SK-N-SH (cell line): ENCODE results near the gene GALT. TPM values are rescaled to one million over a fixed set of nuclear protein-coding genes. Genes with fewer than 3 reads are reported as not detected.

Experiments
- CTCF ChIA-PET: fragments of 300-600, 350-600 bp; formaldehyde crosslinking; extraction: SDS; loops from one replicate; lab custom pipeline; 2021; lab: Yijun Ruan, JAX
- POLR2A ChIA-PET: fragments of 350-600 bp; sonication (Branson Sonifier 250); formaldehyde crosslinking; extraction: SDS; loops from one replicate; lab custom pipeline; 2020; ENCODE audit warnings: antibody characterized with exemption, inconsistent platforms; lab: Yijun Ruan, JAX
- DNase-seq: peaks from one replicate; pipeline ENCODE4 v3.0.0; 2012
- H2AFZ ChIP-seq: fragments of 200-600 bp; sonication (generic); 2 replicates; pipeline ENCODE4 v1.8.1; 2016; ENCODE audit warnings: antibody characterized with exemption, mild to moderate bottlenecking, low read depth
- H3F3A ChIP-seq: fragments of 200-600 bp; sonication (generic); replicated peaks from 2 replicates; pipeline ENCODE3; 2016; ENCODE audit warnings: antibody characterized with exemption, mild to moderate bottlenecking; ENCODE audit not compliant: insufficient read depth
- H3K27ac ChIP-seq, 2 experiments: fragments of 200-500 bp in 1 of 2; fragments of 200-600 bp in 1 of 2; sonication (Bioruptor generic) in 1 of 2; sonication (generic), shearing (Covaris generic) in 1 of 2; 2 replicates each; pipeline versions ENCODE4 v1.5.1 to v1.6.1; 2014 to 2016; ENCODE audit warnings: low read depth in 2 of 2, inconsistent platforms in 1 of 2, low read length in 1 of 2, mild to moderate bottlenecking in 1 of 2, mixed read lengths in 1 of 2
- H3K27me3 ChIP-seq: fragments of 200-600 bp; sonication (generic), shearing (Covaris generic); 2 replicates; pipeline ENCODE4 v1.6.1; 2016; ENCODE audit warnings: mixed run types; ENCODE audit not compliant: insufficient read depth
- H3K36me3 ChIP-seq, 2 experiments: fragments of 200-500 bp in 1 of 2; fragments of 200-600 bp in 1 of 2; sonication (Bioruptor generic) in 1 of 2; sonication (generic) in 1 of 2; replicated peaks in 1 of 2; 2 replicates each; pipeline versions ENCODE3 to v1.5.1; 2014 to 2016; ENCODE audit warnings: low read length in 1 of 2, mild to moderate bottlenecking in 1 of 2; ENCODE audit not compliant: insufficient read depth in 2 of 2, control insufficient read depth in 1 of 2
- H3K4me1 ChIP-seq, 2 experiments: fragments of 200-500 bp in 1 of 2; fragments of 200-600 bp in 1 of 2; sonication (Bioruptor generic) in 1 of 2; sonication (generic), shearing (Covaris generic) in 1 of 2; 2 replicates each; pipeline versions ENCODE4 v1.5.1 to v1.6.1; 2014 to 2016; ENCODE audit warnings: low read depth in 1 of 2, low read length in 1 of 2, mixed run types in 1 of 2; ENCODE audit not compliant: insufficient read depth in 2 of 2, control insufficient read depth in 1 of 2
- H3K4me2 ChIP-seq: fragments of 200-600 bp; sonication (generic), shearing (Covaris generic); 2 replicates; pipeline ENCODE4 v1.6.1; 2017; ENCODE audit warnings: mixed run types
- H3K4me3 ChIP-seq, 2 experiments: fragments of 200-500 bp in 1 of 2; fragments of 200-600 bp in 1 of 2; sonication (Bioruptor generic) in 1 of 2; sonication (generic), shearing (Covaris generic) in 1 of 2; 2 replicates each; pipeline versions ENCODE4 v1.5.1 to v1.8.1; 2014 to 2016; ENCODE audit warnings: low read depth in 2 of 2, inconsistent platforms in 1 of 2, low read length in 1 of 2, mild to moderate bottlenecking in 1 of 2, mixed read lengths in 1 of 2, moderate library complexity in 1 of 2
- H3K79me2 ChIP-seq: fragments of 200-600 bp; sonication (generic); 2 replicates; pipeline ENCODE4 v1.8.1; 2017; ENCODE audit warnings: mild to moderate bottlenecking; ENCODE audit not compliant: insufficient read depth
- H3K9ac ChIP-seq: fragments of 200-600 bp; sonication (generic); 2 replicates; pipeline ENCODE4 v1.6.1; 2017; ENCODE audit warnings: mixed run types
- H3K9me2 ChIP-seq: fragments of 200-600 bp; sonication (generic); 2 replicates; pipeline ENCODE4 v1.6.1; 2017; ENCODE audit warnings: mixed run types
- H3K9me3 ChIP-seq: fragments of 200-600 bp; sonication (generic); 2 replicates; pipeline ENCODE4 v1.6.1; 2017; ENCODE audit warnings: mixed run types, mild to moderate bottlenecking, moderate library complexity
- H4K20me1 ChIP-seq: fragments of 200-600 bp; sonication (generic); 2 replicates; pipeline ENCODE4 v1.6.1; 2017; ENCODE audit warnings: mild to moderate bottlenecking, mixed run types; ENCODE audit not compliant: insufficient read depth
- ELF1 ChIP-seq: IDR thresholded peaks from 2 replicates; pipeline ENCODE4 v1.4.0; 2012
- EP300 ChIP-seq, 2 experiments: IDR thresholded peaks; 2 replicates each; pipeline versions ENCODE4 v1.4.0 to v1.6.1; 2012; ENCODE audit warnings: borderline replicate concordance in 1 of 2, low read depth in 1 of 2, low read length in 1 of 2
- PBX3 ChIP-seq: IDR thresholded peaks from 2 replicates; pipeline ENCODE4; 2012
- REST ChIP-seq: IDR thresholded peaks from 2 replicates; pipeline ENCODE4 v1.6.1; 2012; ENCODE audit warnings: mild to moderate bottlenecking, low read depth, low read length, moderate library complexity
- RFX5 ChIP-seq: IDR thresholded peaks from 2 replicates; pipeline ENCODE4 v1.6.1; 2012; ENCODE audit warnings: mild to moderate bottlenecking, improper control_type of control experiment, low read length
- TCF12 ChIP-seq: IDR thresholded peaks from 2 replicates; pipeline ENCODE4 v1.4.0; 2012
- WGBS: methylation state at CpG from one replicate; pipeline ENCODE4 v1.1.6; 2017; ENCODE audit warnings: low lambda C conversion rate; 5-methylcytosine and 5-hydroxymethylcytosine counted together
- polyA plus RNA-seq, 3 experiments: library from polyadenylated mRNA; depleted of rRNA; stranded (reverse); fragments of >200 nt; gene quantifications; 2 replicates each; pipeline ENCODE4 v1.2.3, GENCODE V29; 2012
- small RNA-seq, 7 experiments: library from RNA; depleted of rRNA; stranded (forward); fragments of <200 nt; gene quantifications; one replicate each; pipeline ENCODE3, GENCODE V24; 2012

Gene GALT
- polyA plus RNA-seq, 1 of the 3 experiments (the other 2 are of a cell fraction): 45.9 TPM

- no peaks in the 10 kb centered on the region for H3K36me3 ChIP-seq
- H3K9me2 ChIP-seq: no peaks in the 10 kb centered on the region
- H3K4me1 ChIP-seq: no peaks in the 10 kb centered on the region; a peak in 1 of 4 replicates
- no peaks in the 10 kb centered on the region for H4K20me1 ChIP-seq
- TF ChIP-seq TCF12: no peak
- TF ChIP-seq RFX5: no peak
- TF ChIP-seq PBX3: no peak
- H3K4me3 ChIP-seq: no peak overlapping the region
- 77% methylated on average over 5 of the region's 5 CpGs for WGBS
- POLR2A ChIA-PET: interaction anchor here (0.6 kb wide), 1 partner anchor 38 kb away, joined by 3 read pairs; no protein-coding TSS in a partner anchor
- H3F3A ChIP-seq: no peaks in the 10 kb centered on the region
- no peaks in the 10 kb centered on the region for H3K27me3 ChIP-seq
- no peak overlapping the region for H3K4me2 ChIP-seq
- H3K9me3 ChIP-seq: no peaks in the 10 kb centered on the region
- CTCF ChIA-PET: interaction anchor here (1.0 to 3.1 kb wide), 3 partner anchors 10 to 27 kb away, joined by 3 to 26 read pairs (median 10); no protein-coding TSS in a partner anchor
- no peak overlapping the region for H3K27ac ChIP-seq
- DNase-seq: no peak
- no peaks in the 10 kb centered on the region for H3K79me2 ChIP-seq
- H3K9ac ChIP-seq: no peak overlapping the region
- no peak overlapping the region for H2AFZ ChIP-seq
Observed at GRCh38 chr9:34691936-34692315, 45.5 kb downstream of the GALT start.

GRCh38 chr9:34693560-34693959 is 47.1 kb downstream of the GALT start:
- no peak overlapping the region for H3K9ac ChIP-seq
- no peaks in the 10 kb centered on the region; a peak in 1 of 4 replicates for H3K4me1 ChIP-seq
- no peaks in the 10 kb centered on the region for H3K36me3 ChIP-seq
- H4K20me1 ChIP-seq: no peaks in the 10 kb centered on the region
- H3K27me3 ChIP-seq: no peaks in the 10 kb centered on the region
- TF ChIP-seq EP300 (IDR thresholded peaks at IDR 0.05; ENCODE audit: borderline replicate concordance in 1 of 2, low read depth in 1 of 2, low read length in 1 of 2): no peak
- no peak for TF ChIP-seq REST
- no peak for TF ChIP-seq ELF1
- no peak for TF ChIP-seq TCF12
- TF ChIP-seq, all 33 proteins: peak for 0
- Histone ChIP-seq H3K79me2 (no peaks in the 10 kb centered on the region), H3K9me3 (no peaks in the 10 kb centered on the region), H3K27ac (no peak overlapping the region), H3K4me3 (no peak overlapping the region), H3F3A (no peaks in the 10 kb centered on the region), H3K4me2 (no peak overlapping the region), H3K9me2 (no peaks in the 10 kb centered on the region), H2AFZ (no peak overlapping the region)
- DNase-seq: no peak
- POLR2A ChIA-PET: no interaction called here
- CTCF ChIA-PET: interaction anchor here (1.3 to 2.2 kb wide), 2 partner anchors 9 to 29 kb away, joined by 5 to 6 read pairs; no protein-coding TSS in a partner anchor
- whole genome bisulfite sequencing: 23% methylated on average over 2 of the region's 2 CpGs

- no peaks in the 10 kb centered on the region for H4K20me1 ChIP-seq
- H3K4me2 ChIP-seq: no peak overlapping the region
- no peak overlapping the region for H3K27ac ChIP-seq
- H3K4me1 ChIP-seq: no peaks in the 10 kb centered on the region; a peak in 1 of 4 replicates
- no peaks in the 10 kb centered on the region for H3K79me2 ChIP-seq
- H2AFZ ChIP-seq: no peak overlapping the region
- no peak for DNase-seq
- no peaks in the 10 kb centered on the region for H3K9me3 ChIP-seq
- no peak overlapping the region for H3K4me3 ChIP-seq
- H3K9ac ChIP-seq: no peak overlapping the region
- no peaks in the 10 kb centered on the region for H3K36me3 ChIP-seq
- ChIA-PET CTCF (interaction anchor here (1.0 to 1.5 kb wide), 2 partner anchors 20 to 81 kb away, joined by 3 to 4 read pairs; no protein-coding TSS in a partner anchor), POLR2A (no interaction called here)
- no peaks in the 10 kb centered on the region for H3K27me3 ChIP-seq
- H3F3A ChIP-seq: no peaks in the 10 kb centered on the region
- no peaks in the 10 kb centered on the region for H3K9me2 ChIP-seq
- TF ChIP-seq TCF12: no peak
Observed at GRCh38 chr9:34694811-34695210, 48.3 kb downstream of the GALT start.

Small RNAs within 50 kb of the gene (small RNA-seq; reads per million reads assigned to genes)
- 0 reads per million in 7 experiments for gene CCL27

Other genes with a start within 250 kb of the GALT start
- 15.7 and 18.5 TPM in 2 replicates for gene FAM219A, start 188.1 kb upstream of the GALT start, polyA plus RNA-seq (2012; rRNA removed)
- 0.46 and 0.55 TPM in 2 replicates for gene DNAI1, start 187.9 kb upstream of the GALT start, polyA plus RNA-seq (2012; rRNA removed)
- gene ENHO, start 123.7 kb upstream of the GALT start, polyA plus RNA-seq (2012; rRNA removed): 1.2 and 1.5 TPM in 2 replicates
- 1.8 and 3.7 TPM in 2 replicates for gene CNTFR, start 57.0 kb upstream of the GALT start, polyA plus RNA-seq (2012; rRNA removed)
- gene RPP25L, start 34.6 kb upstream of the GALT start, polyA plus RNA-seq (2012; rRNA removed): 46.3 and 47.6 TPM in 2 replicates
- gene DCTN3, start 26.2 kb upstream of the GALT start, polyA plus RNA-seq (2012; rRNA removed): 210 and 300 TPM in 2 replicates
- gene ARID3C, start 17.6 kb upstream of the GALT start, polyA plus RNA-seq (2012; rRNA removed): 0.08 and 0.11 TPM in 2 replicates
- gene SIGMAR1, start 8.9 kb upstream of the GALT start, polyA plus RNA-seq (2012; rRNA removed): 73.7 and 79.0 TPM in 2 replicates
- 16.5 and 20.8 TPM in 2 replicates for gene IL11RA, start 5.5 kb downstream of the GALT start, polyA plus RNA-seq (2012; rRNA removed)
- 0.10 TPM in 1 of 2 replicates, not detected in the other for gene CCL27, start 16.0 kb downstream of the GALT start, polyA plus RNA-seq (2012; rRNA removed)
- gene CCL19, start 44.6 kb downstream of the GALT start, polyA plus RNA-seq (2012; rRNA removed): not detected in 2 replicates
- not detected in 2 replicates for gene CCL21, start 63.5 kb downstream of the GALT start, polyA plus RNA-seq (2012; rRNA removed)